ENCODE measurements around the gene UPK2.
A peak's percentile ranks its signal among the peaks of the same experiment; 100 is the strongest.

UPK2 gene

DNA sequence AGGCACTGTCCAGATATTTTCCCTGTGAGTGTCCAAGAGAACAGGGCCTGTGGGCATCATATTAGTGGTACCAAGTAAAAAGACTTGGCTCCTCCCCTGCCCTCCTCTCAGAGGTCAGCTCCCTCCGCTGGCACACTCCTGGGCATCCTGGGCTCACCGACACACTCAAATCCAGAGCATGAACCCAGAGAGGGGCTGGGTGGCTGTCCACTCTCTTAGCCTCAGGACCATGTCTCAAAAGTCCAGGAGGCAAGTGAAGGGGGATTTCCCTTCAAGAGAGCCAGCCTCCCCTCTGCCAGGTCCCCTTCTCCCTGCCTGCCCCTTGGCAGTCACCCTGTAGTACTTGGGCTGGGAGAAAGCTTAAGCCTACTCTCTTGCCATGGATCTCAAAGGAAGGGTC, 40.7 kb upstream of the UPK2 start:
- no peaks in the 10 kb centered on the region for H3K36me3 ChIP-seq (ENCODE audit: control insufficient read depth, low read length)
- peaks cover 93% of the 10 kb centered on the region for H3K4me1 ChIP-seq (ENCODE audit: control insufficient read depth, low read length)
- H3K79me2 ChIP-seq (ENCODE audit: control insufficient read depth, low read length): peaks cover 61% of the 10 kb centered on the region
- peak overlapping the region; percentile 61 for H3K4me3 ChIP-seq (ENCODE audit: low read length)
- no peaks in the 10 kb centered on the region for H3K27me3 ChIP-seq (ENCODE audit: control insufficient read depth, low read length)
- no peaks in the 10 kb centered on the region for H3K9me3 ChIP-seq (ENCODE audit: control insufficient read depth, insufficient read depth, low read length)
- peak overlapping the region; percentile 84 for H3K27ac ChIP-seq (ENCODE audit: low read depth, low read length)
- H4K20me1 ChIP-seq (ENCODE audit: control insufficient read depth, insufficient read depth, low read depth, low read length): no peaks in the 10 kb centered on the region
- no peaks in the 10 kb centered on the region for H3K9me2 ChIP-seq (replicated peaks; ENCODE audit: control insufficient read depth, low read length)
- H3F3A ChIP-seq (ENCODE audit: control insufficient read depth, insufficient read depth): peaks cover 20% of the 10 kb centered on the region
- H3K4me2 ChIP-seq (ENCODE audit: low read length): peak overlapping the region; percentile 91
- no peak for TF ChIP-seq EZH2phosphoT487 (IDR thresholded peaks at IDR 0.05; ENCODE audit: borderline replicate concordance, low read length)
- TF ChIP-seq, protein P1, sequence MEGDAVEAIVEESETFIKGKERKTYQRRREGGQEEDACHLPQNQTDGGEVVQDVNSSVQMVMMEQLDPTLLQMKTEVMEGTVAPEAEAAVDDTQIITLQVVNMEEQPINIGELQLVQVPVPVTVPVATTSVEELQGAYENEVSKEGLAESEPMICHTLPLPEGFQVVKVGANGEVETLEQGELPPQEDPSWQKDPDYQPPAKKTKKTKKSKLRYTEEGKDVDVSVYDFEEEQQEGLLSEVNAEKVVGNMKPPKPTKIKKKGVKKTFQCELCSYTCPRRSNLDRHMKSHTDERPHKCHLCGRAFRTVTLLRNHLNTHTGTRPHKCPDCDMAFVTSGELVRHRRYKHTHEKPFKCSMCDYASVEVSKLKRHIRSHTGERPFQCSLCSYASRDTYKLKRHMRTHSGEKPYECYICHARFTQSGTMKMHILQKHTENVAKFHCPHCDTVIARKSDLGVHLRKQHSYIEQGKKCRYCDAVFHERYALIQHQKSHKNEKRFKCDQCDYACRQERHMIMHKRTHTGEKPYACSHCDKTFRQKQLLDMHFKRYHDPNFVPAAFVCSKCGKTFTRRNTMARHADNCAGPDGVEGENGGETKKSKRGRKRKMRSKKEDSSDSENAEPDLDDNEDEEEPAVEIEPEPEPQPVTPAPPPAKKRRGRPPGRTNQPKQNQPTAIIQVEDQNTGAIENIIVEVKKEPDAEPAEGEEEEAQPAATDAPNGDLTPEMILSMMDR (IDR thresholded peaks at IDR 0.05; ENCODE audit: low read depth, low read length, poor library complexity, severe bottlenecking): no peak

DNA sequence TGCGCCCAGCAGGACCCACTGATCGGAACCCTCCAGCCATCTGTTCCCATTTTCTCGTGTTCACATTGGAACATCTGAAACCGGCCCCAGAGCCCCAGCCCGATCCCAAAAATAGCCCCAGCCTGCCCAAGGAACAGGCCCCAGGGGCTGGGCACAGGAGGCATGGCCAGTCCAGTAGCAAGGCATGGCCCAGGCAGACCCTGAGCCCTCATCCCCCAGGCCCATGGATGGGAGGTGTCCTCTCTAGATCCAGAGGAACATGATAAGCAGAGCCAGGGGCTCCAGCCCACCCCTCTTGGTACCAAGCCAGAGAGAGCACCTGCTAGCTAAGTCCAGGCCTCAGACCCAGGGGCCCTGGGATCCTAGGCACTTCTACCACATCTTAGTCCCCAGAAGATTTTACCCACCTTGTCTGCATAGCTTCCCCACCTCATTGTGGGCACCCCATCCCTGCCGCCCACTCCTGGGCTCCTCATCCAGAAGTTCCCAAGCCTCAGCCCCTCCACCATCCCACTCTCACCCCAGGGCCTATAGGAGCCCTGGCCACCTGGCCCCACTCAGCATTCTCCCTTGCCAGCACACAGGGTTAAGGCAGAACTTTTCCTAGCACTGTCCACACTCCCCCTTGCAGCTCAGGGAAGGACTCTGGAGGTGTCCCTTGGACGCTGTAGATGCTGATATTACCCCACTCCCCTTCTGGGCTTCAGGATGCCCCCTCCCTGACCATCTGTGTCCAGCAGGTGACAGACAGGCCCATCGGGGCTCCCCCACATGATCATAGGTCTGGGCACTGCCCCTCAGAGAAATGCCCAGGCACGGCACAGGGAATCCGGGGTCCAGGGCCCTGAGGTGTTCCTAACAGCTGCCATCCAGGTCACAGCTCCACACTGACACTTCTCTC, 39.9 kb upstream of the UPK2 start:
- H3K4me2 ChIP-seq (ENCODE audit: low read length): peak overlapping the region; percentile 91
- H3K79me2 ChIP-seq (ENCODE audit: control insufficient read depth, low read length): peaks cover 66% of the 10 kb centered on the region
- peak overlapping the region; percentile 84 for H3K27ac ChIP-seq (ENCODE audit: low read depth, low read length)
- no peaks in the 10 kb centered on the region for H3K36me3 ChIP-seq (ENCODE audit: control insufficient read depth, low read length)
- no peaks in the 10 kb centered on the region for H3K9me3 ChIP-seq (ENCODE audit: control insufficient read depth, insufficient read depth, low read length)
- H3K27me3 ChIP-seq (ENCODE audit: control insufficient read depth, low read length): no peaks in the 10 kb centered on the region
- TF ChIP-seq, protein P1 (IDR thresholded peaks at IDR 0.05; ENCODE audit: low read depth, low read length, poor library complexity, severe bottlenecking): no peak
- TF ChIP-seq EZH2phosphoT487 (IDR thresholded peaks at IDR 0.05; ENCODE audit: borderline replicate concordance, low read length): no peak
- peaks cover 20% of the 10 kb centered on the region for H3F3A ChIP-seq (ENCODE audit: control insufficient read depth, insufficient read depth)
- no peaks in the 10 kb centered on the region for H3K9me2 ChIP-seq (replicated peaks; ENCODE audit: control insufficient read depth, low read length)
- no peaks in the 10 kb centered on the region for H4K20me1 ChIP-seq (ENCODE audit: control insufficient read depth, insufficient read depth, low read depth, low read length)
- H3K4me3 ChIP-seq (ENCODE audit: low read length): peak overlapping the region; percentile 61; the same call in 1 of the 2 replicates
- H3K4me1 ChIP-seq (ENCODE audit: control insufficient read depth, low read length): peaks cover 85% of the 10 kb centered on the region

DNA sequence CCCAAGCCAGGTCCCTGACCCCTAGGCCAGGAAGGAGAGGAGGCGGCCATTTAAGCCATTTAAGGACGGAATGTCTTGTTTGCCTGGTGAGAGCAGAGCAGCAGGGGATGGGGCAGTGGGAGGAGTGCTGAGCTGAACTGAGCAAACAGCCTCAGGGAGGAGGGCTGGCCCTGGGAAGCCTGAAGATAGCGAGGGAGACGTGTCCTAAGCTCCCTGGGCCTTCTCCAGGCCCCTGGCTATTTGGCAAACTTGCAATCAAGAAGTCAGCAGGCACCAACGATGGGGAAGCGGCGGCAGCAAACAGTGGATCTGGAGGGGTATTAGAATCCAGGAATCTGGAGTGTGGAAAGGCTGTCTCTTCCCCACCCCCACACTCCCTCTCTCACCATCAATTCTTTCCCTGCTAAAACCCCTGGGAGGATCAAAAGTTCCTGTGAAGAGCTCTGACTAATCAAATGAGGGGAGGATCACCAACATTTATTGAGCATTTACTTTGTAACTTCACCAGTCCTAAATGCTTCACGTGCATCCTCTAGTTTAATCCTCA, 39.2 kb upstream of the UPK2 start:
- Histone ChIP-seq H3K4me1 (ENCODE audit: control insufficient read depth, low read length) (peaks cover 78% of the 10 kb centered on the region), H3K79me2 (ENCODE audit: control insufficient read depth, low read length) (peaks cover 66% of the 10 kb centered on the region), H3F3A (ENCODE audit: control insufficient read depth, insufficient read depth) (peaks cover 20% of the 10 kb centered on the region), H3K4me2 (ENCODE audit: low read length) (no peak overlapping the region), H3K36me3 (ENCODE audit: control insufficient read depth, low read length) (no peaks in the 10 kb centered on the region), H3K27ac (ENCODE audit: low read depth, low read length) (no peak overlapping the region), H3K9me2 (replicated peaks; ENCODE audit: control insufficient read depth, low read length) (no peaks in the 10 kb centered on the region), H3K9me3 (ENCODE audit: control insufficient read depth, insufficient read depth, low read length) (no peaks in the 10 kb centered on the region), H4K20me1 (ENCODE audit: control insufficient read depth, insufficient read depth, low read depth, low read length) (no peaks in the 10 kb centered on the region), H3K27me3 (ENCODE audit: control insufficient read depth, low read length) (no peaks in the 10 kb centered on the region), H3K4me3 (ENCODE audit: low read length) (no peak overlapping the region)
- TF ChIP-seq, protein P1 (IDR thresholded peaks at IDR 0.05; ENCODE audit: low read depth, low read length, poor library complexity, severe bottlenecking): no peak
- no peak for TF ChIP-seq EZH2phosphoT487 (IDR thresholded peaks at IDR 0.05; ENCODE audit: borderline replicate concordance, low read length)

Data from DOHH2 (cell line).